ENCODE measurements around the gene ADRA2B. TPM values are rescaled to one million over a fixed set of nuclear protein-coding genes. Genes with fewer than 3 reads are reported as not detected.

ADRA2B gene
- polyA plus RNA-seq, 2 of the 4 experiments (the other 2 are of a cell fraction) = 0.03 to 0.05 TPM

DNA sequence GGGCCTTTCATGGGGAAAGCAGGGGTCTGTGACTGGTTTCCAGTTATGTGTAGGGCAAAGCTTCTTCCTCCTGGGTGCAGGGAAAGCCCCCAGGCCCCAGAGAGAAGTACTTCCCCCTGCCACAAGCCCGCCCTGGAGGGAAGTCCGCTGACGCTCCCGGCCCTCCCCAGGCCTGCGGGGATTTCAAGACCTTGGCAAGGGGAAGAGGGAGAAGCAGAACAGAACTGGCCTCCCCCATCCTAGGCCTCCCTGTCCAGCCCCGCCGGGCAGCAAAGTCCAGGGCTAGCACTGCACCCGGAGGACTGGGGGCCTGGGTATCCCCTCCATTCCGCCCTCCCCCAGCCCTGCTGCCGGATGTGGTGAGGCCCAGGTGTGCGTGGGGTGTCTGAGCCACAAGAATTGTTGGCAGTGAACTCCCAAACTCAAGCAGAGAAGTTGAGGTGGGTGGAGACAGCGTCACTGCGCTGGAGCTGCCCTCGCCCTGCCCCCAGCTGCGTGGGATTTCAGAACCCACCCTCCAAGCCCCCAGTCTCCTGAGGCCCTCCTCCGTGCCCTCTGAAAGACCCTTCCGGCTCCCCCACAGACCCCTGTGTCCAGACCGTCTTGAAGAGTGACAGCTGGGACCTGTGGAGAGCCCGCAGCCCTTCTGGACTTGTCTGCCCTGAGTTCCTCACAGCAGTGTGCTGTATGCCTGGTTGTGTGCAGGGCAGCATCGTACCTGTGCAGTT, 29.9 kb upstream of the ADRA2B start:
- H3K4me1 ChIP-seq = peaks cover 10% of the 10 kb centered on the region; the same call in 2 of the 3 replicates
- TF ChIP-seq FOSB (CRISPR knock-in tag; IDR thresholded peaks at IDR 0.05) = no peak
- TF ChIP-seq EHF (CRISPR knock-in tag; IDR thresholded peaks at IDR 0.05) = no peak
- TF ChIP-seq FOSL2 (IDR thresholded peaks at IDR 0.05) = no peak
- TF ChIP-seq FOSL2 (CRISPR knock-in tag; IDR thresholded peaks at IDR 0.05) = no peak
- no peak for TF ChIP-seq RFX5 (IDR thresholded peaks at IDR 0.05)
- no peak for TF ChIP-seq EHMT2 (IDR thresholded peaks at IDR 0.05; ENCODE audit: low read depth)
- TF ChIP-seq CHD2 (IDR thresholded peaks at IDR 0.05; ENCODE audit: low read length, partially characterized antibody) = no peak
- no peak for TF ChIP-seq RAD21 (conservative IDR thresholded peaks at IDR 0.05 in 1 of 2, IDR thresholded peaks at IDR 0.05 in 1 of 2)
- no peak for TF ChIP-seq PHF8 (IDR thresholded peaks at IDR 0.05; ENCODE audit: borderline replicate concordance, low read depth)
- no peak for TF ChIP-seq ZSCAN20 (CRISPR knock-in tag; IDR thresholded peaks at IDR 0.05)
- no peak for TF ChIP-seq TP53 (CRISPR knock-in tag; IDR thresholded peaks at IDR 0.05)
- no peak for TF ChIP-seq MAFK (IDR thresholded peaks at IDR 0.05; ENCODE audit: partially characterized antibody)
- no peak for TF ChIP-seq HOXB13 (CRISPR knock-in tag; IDR thresholded peaks at IDR 0.05; ENCODE audit: low read depth)
- TF ChIP-seq, protein P1, sequence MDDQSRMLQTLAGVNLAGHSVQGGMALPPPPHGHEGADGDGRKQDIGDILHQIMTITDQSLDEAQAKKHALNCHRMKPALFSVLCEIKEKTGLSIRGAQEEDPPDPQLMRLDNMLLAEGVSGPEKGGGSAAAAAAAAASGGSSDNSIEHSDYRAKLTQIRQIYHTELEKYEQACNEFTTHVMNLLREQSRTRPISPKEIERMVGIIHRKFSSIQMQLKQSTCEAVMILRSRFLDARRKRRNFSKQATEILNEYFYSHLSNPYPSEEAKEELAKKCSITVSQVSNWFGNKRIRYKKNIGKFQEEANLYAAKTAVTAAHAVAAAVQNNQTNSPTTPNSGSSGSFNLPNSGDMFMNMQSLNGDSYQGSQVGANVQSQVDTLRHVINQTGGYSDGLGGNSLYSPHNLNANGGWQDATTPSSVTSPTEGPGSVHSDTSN (IDR thresholded peaks at IDR 0.05) = no peak
- TF ChIP-seq, protein P2, sequence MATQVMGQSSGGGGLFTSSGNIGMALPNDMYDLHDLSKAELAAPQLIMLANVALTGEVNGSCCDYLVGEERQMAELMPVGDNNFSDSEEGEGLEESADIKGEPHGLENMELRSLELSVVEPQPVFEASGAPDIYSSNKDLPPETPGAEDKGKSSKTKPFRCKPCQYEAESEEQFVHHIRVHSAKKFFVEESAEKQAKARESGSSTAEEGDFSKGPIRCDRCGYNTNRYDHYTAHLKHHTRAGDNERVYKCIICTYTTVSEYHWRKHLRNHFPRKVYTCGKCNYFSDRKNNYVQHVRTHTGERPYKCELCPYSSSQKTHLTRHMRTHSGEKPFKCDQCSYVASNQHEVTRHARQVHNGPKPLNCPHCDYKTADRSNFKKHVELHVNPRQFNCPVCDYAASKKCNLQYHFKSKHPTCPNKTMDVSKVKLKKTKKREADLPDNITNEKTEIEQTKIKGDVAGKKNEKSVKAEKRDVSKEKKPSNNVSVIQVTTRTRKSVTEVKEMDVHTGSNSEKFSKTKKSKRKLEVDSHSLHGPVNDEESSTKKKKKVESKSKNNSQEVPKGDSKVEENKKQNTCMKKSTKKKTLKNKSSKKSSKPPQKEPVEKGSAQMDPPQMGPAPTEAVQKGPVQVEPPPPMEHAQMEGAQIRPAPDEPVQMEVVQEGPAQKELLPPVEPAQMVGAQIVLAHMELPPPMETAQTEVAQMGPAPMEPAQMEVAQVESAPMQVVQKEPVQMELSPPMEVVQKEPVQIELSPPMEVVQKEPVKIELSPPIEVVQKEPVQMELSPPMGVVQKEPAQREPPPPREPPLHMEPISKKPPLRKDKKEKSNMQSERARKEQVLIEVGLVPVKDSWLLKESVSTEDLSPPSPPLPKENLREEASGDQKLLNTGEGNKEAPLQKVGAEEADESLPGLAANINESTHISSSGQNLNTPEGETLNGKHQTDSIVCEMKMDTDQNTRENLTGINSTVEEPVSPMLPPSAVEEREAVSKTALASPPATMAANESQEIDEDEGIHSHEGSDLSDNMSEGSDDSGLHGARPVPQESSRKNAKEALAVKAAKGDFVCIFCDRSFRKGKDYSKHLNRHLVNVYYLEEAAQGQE (IDR thresholded peaks at IDR 0.05) = no peak
- no peak for TF ChIP-seq RNF2 (IDR thresholded peaks at IDR 0.05; ENCODE audit: borderline replicate concordance, low read depth)
- 0 out of 6 replicates have a peak, but pooled peaks of 1 of the 2 experiments have one; percentile 7 for ATAC-seq
- ChIA-PET POLR2A (no interaction called here), CTCF (interaction anchor here (1.9 to 2.5 kb wide), 3 partner anchors 13 to 124 kb away, joined by 4 to 13 read pairs (median 8); no protein-coding TSS in a partner anchor)
- WGBS (ENCODE audit: missing lambda C conversion rate) = 89% methylated on average over 7 of the region's 20 CpGs
- DNase-seq (ENCODE audit: low read depth in 1 of 2, low spot score in 1 of 2) = no peak
- H3K4me3 ChIP-seq = no peak overlapping the region
- H3K4me2 ChIP-seq = no peak overlapping the region
- FAIRE-seq = no peak
- no peak overlapping the region for H3K27ac ChIP-seq
- H3K9me3 ChIP-seq = no peaks in the 10 kb centered on the region

DNA sequence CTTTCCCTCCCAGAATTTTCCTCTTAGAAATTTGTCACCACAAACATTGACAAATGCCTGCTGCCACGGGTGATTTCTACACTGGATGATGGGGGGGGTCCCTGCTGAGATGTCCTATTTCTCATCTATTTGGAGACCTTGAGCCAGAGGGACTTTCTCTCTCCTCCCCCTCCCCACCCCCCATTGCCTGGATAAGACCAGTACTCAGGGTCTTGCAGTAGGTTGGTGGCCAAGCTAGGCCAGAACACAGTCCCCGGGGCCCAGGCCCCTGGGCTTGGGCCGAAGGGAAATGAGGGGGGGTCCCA, 29.4 kb upstream of the ADRA2B start:
- DNase-seq (ENCODE audit: low read depth in 1 of 2, low spot score in 1 of 2) (no peak), FAIRE-seq (no peak), ATAC-seq (no peak)
- no peaks in the 10 kb centered on the region for H3K9me3 ChIP-seq
- POLR2A ChIA-PET = no interaction called here
- peaks cover 10% of the 10 kb centered on the region; the same call in 2 of the 3 replicates for H3K4me1 ChIP-seq
- H3K27ac ChIP-seq = peak overlapping the region in 1 of 2 experiments; percentile 70; a peak in 2 of 6 replicates
- no peak overlapping the region; the same call in 2 of the 3 replicates for H3K4me3 ChIP-seq
- TF ChIP-seq EHMT2 (IDR thresholded peaks at IDR 0.05; ENCODE audit: low read depth) (no peak), BHLHE40 (IDR thresholded peaks at IDR 0.05; ENCODE audit: low read depth, low read length) (no peak), JUNB (IDR thresholded peaks at IDR 0.05) (no peak), FOSL2 (IDR thresholded peaks at IDR 0.05) (no peak), FOSL2 (CRISPR knock-in tag; IDR thresholded peaks at IDR 0.05) (no peak)
- TF ChIP-seq, protein P1 (IDR thresholded peaks at IDR 0.05) = no peak
- CTCF ChIA-PET = interaction anchor here (2.1 kb wide), 1 partner anchor 13 kb away, joined by 4 read pairs; no protein-coding TSS in a partner anchor
- peak overlapping the region; percentile 94 for H3K4me2 ChIP-seq
- 67% methylated on average over 3 of the region's 3 CpGs for WGBS (ENCODE audit: missing lambda C conversion rate)
